Smooth muscle cell (in vitro differentiated cells): ENCODE results near the gene DNPEP. TPM values are rescaled to one million over a fixed set of nuclear protein-coding genes. Genes with fewer than 3 reads are reported as not detected.

ENCODE experiments used
- DNase-seq: peaks from one replicate; lab custom pipeline; 2025; ENCODE audit not compliant: unreplicated experiment; lab: John Stamatoyannopoulos, UW
- H2AFZ ChIP-seq: fragments of 200-600 bp; sonication (generic); 2 replicates; pipeline ENCODE4 v1.6.0; 2016; ENCODE audit warnings: antibody characterized with exemption, low read depth, mild to moderate bottlenecking
- H3F3A ChIP-seq: fragments of 200-600 bp; sonication (generic); 2 replicates; pipeline ENCODE4 v1.6.0; 2017; ENCODE audit warnings: antibody characterized with exemption, low read depth
- H3K27ac ChIP-seq: fragments of 200-600 bp; sonication (generic); 2 replicates; pipeline ENCODE4 v1.5.1; 2016; ENCODE audit warnings: low read depth, mild to moderate bottlenecking
- H3K27me3 ChIP-seq: fragments of 200-600 bp; sonication (generic); 2 replicates; pipeline ENCODE4 v1.6.1; 2016; ENCODE audit warnings: low read depth, mild to moderate bottlenecking
- H3K36me3 ChIP-seq: fragments of 200-600 bp; sonication (generic); 2 replicates; pipeline ENCODE4 v1.5.1; 2016; ENCODE audit warnings: low read depth
- H3K4me1 ChIP-seq: fragments of 200-600 bp; sonication (generic); 2 replicates; pipeline ENCODE4 v1.5.1; 2016; ENCODE audit warnings: low read depth
- H3K4me2 ChIP-seq: fragments of 200-600 bp; sonication (generic); 2 replicates; pipeline ENCODE4 v1.6.0; 2016; ENCODE audit warnings: mild to moderate bottlenecking
- H3K4me3 ChIP-seq: fragments of 200-600 bp; sonication (generic); 2 replicates; pipeline ENCODE4 v1.5.1; 2016; ENCODE audit warnings: mild to moderate bottlenecking
- H3K79me2 ChIP-seq: fragments of 200-600 bp; sonication (generic); 2 replicates; pipeline ENCODE4 v1.6.0; 2016; ENCODE audit warnings: low read depth, mild to moderate bottlenecking
- H3K9ac ChIP-seq: fragments of 200-600 bp; sonication (generic); 2 replicates; pipeline ENCODE4 v1.6.0; 2016; ENCODE audit warnings: low read depth
- H3K9me3 ChIP-seq: fragments of 200-600 bp; sonication (generic); replicated peaks from 2 replicates; pipeline ENCODE4 v1.5.1; 2016; ENCODE audit warnings: low read depth
- H4K20me1 ChIP-seq: fragments of 200-600 bp; sonication (generic); 2 replicates; pipeline ENCODE4 v1.6.0; 2016; ENCODE audit warnings: low read depth
- CTCF ChIP-seq: fragments of 200-600 bp; sonication (generic); IDR thresholded peaks from 2 replicates; pipeline ENCODE4 v1.5.1; 2017; ENCODE audit warnings: borderline replicate concordance, mild to moderate bottlenecking, antibody characterized with exemption; ENCODE audit not compliant: insufficient read depth, poor library complexity, severe bottlenecking
- WGBS: methylation state at CpG from one replicate; pipeline ENCODE4 v1.1.7; 2016; ENCODE audit warnings: low lambda C conversion rate; 5-methylcytosine and 5-hydroxymethylcytosine counted together
- polyA plus RNA-seq: library from polyadenylated mRNA; unstranded; fragments of >200 nt; fragmentation: Nextera tagmentation; extraction: Ambion mirVana; gene quantifications from 2 replicates; pipeline ENCODE4 v1.2.1, GENCODE V29; 2016
- total RNA-seq: library from RNA; depleted of rRNA; stranded (reverse); fragments of >200 nt; gene quantifications from 2 replicates; pipeline ENCODE4 v1.2.3, GENCODE V29; 2014

Gene DNPEP
- total and polyA plus RNA-seq, 2 experiments from 2014 or later: 48.1 to 137 TPM

- no peak overlapping the region for H3K27ac ChIP-seq
- H2AFZ ChIP-seq: no peak overlapping the region
- TF ChIP-seq CTCF: no peak
- no peaks in the 10 kb centered on the region for H4K20me1 ChIP-seq
- 89% methylated on average over 14 of the region's 14 CpGs for WGBS
- DNase-seq: no peak
- no peak overlapping the region for H3K4me3 ChIP-seq
- no peaks in the 10 kb centered on the region for H3K79me2 ChIP-seq
- no peak overlapping the region for H3K9ac ChIP-seq
- peaks cover 4% of the 10 kb centered on the region for H3K4me1 ChIP-seq
- no peaks in the 10 kb centered on the region for H3K27me3 ChIP-seq
- H3F3A ChIP-seq: no peaks in the 10 kb centered on the region
- H3K4me2 ChIP-seq: no peak overlapping the region
- no peaks in the 10 kb centered on the region for H3K36me3 ChIP-seq
- H3K9me3 ChIP-seq: no peaks in the 10 kb centered on the region
These were observed 36.1 kb upstream of the DNPEP start for GRCh38 chr2:219423652-219424377.

DNA sequence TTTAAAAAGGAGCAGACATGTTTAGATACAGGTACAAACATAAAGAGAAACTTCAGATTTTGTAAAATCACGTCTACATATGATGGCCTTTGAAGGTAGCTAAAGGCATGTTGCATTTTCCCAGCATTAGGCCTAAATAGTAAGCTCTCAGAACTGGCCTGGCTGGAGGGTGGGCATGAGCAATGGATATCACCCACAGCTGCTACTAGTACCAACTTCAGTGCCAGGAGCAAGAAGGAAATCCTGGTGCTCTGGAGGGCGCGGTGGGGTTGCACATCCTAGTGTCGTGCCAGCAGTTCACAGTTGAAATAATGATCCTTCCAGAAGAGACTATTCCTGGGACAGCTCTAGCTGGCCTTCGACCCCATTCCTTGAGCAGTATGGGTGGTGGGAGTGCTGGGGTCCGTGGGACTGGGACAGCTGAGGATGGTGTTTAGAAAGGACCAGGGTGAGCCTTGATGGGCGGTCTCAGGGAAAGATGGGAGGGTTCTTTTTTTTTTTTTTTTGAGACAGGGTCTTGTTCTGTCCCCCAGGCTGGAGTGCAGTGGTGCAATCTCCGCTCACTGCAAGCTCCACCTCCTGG lies 35.3 kb upstream of the DNPEP start:
- no peaks in the 10 kb centered on the region for H3K27me3 ChIP-seq
- peaks cover 7% of the 10 kb centered on the region for H3K4me1 ChIP-seq
- no peak overlapping the region for H2AFZ ChIP-seq
- H3K4me3 ChIP-seq: no peak overlapping the region
- H3K27ac ChIP-seq: no peak overlapping the region
- H3K9ac ChIP-seq: no peak overlapping the region
- H3K36me3 ChIP-seq: no peaks in the 10 kb centered on the region
- TF ChIP-seq CTCF: no peak
- H3K4me2 ChIP-seq: no peak overlapping the region
- no peaks in the 10 kb centered on the region for H3K79me2 ChIP-seq
- WGBS: 93% methylated on average over 8 of the region's 8 CpGs
- DNase-seq: no peak
- H3K9me3 ChIP-seq: no peaks in the 10 kb centered on the region
- H4K20me1 ChIP-seq: no peaks in the 10 kb centered on the region
- H3F3A ChIP-seq: no peaks in the 10 kb centered on the region

DNA sequence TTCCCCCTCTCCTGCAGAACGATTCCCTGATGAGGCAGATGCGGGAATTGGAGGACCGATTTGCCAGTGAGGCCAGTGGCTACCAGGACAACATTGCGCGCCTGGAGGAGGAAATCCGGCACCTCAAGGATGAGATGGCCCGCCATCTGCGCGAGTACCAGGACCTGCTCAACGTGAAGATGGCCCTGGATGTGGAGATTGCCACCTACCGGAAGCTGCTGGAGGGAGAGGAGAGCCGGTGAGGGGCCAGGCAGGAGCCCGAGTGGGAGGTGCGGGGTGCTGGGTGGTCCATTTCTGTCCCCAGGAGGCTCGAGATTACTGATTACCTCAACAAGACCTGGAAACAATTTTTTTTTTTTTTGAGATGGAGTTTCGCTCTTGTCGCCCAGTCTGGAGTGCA lies 33.6 kb upstream of the DNPEP start:
- Histone ChIP-seq H3K4me1 (peaks cover 8% of the 10 kb centered on the region), H2AFZ (no peak overlapping the region), H3K36me3 (no peaks in the 10 kb centered on the region), H3K27ac (no peak overlapping the region), H3K4me2 (no peak overlapping the region), H3K4me3 (no peak overlapping the region), H3K79me2 (no peaks in the 10 kb centered on the region), H3K9ac (no peak overlapping the region), H3F3A (no peaks in the 10 kb centered on the region), H3K9me3 (no peaks in the 10 kb centered on the region), H3K27me3 (no peaks in the 10 kb centered on the region), H4K20me1 (no peaks in the 10 kb centered on the region)
- DNase-seq: no peak
- TF ChIP-seq CTCF: no peak
- WGBS: 93% methylated on average over 17 of the region's 17 CpGs

DNA sequence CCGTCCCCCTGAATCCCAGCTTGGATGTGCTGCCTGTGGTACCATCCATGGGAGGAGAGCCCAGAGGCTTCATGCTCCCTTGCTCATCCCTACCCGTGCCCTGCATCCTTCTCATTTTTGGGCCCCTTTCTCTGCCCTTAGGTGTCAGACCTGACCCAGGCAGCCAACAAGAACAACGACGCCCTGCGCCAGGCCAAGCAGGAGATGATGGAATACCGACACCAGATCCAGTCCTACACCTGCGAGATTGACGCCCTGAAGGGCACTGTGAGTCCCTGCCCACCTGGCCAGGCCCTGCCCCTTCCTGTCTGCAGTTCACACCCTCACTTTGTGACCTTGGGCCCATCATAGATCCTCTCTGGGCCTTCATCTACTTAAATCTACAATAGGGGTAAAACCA lies 33.0 kb upstream of the DNPEP start:
- Histone ChIP-seq H3K4me1 (peaks cover 8% of the 10 kb centered on the region), H3K79me2 (no peaks in the 10 kb centered on the region), H3K4me2 (no peak overlapping the region), H3K9me3 (no peaks in the 10 kb centered on the region), H2AFZ (no peak overlapping the region), H4K20me1 (no peaks in the 10 kb centered on the region), H3K27me3 (no peaks in the 10 kb centered on the region), H3K36me3 (no peaks in the 10 kb centered on the region), H3K9ac (no peak overlapping the region), H3K27ac (no peak overlapping the region), H3K4me3 (no peak overlapping the region), H3F3A (no peaks in the 10 kb centered on the region)
- no peak for DNase-seq
- no peak for TF ChIP-seq CTCF
- WGBS: 99% methylated on average over 8 of the region's 8 CpGs
